Panc1 (cell line): ENCODE results near the gene LYRM4.

Source experiments
- POLR2AphosphoS5 ChIP-seq: IDR thresholded peaks from 2 replicates; pipeline ENCODE4 v1.6.1; 2012; ENCODE audit warnings: mild to moderate bottlenecking, low read depth, low read length, moderate library complexity
- SIN3A ChIP-seq: IDR thresholded peaks from 2 replicates; pipeline ENCODE4 v1.6.1; 2012; ENCODE audit warnings: low read depth, mild to moderate bottlenecking, low read length, moderate library complexity, borderline replicate concordance; ENCODE audit not compliant: insufficient read depth
- TF ChIP-seq, protein P1 (sequence below): fragments of 450-650 bp; IDR thresholded peaks from 2 replicates; pipeline ENCODE4 v1.5.1; 2017; ENCODE audit warnings: mild to moderate bottlenecking
- TF ChIP-seq, protein P2 (sequence below), 2 experiments: IDR thresholded peaks; 2 replicates each; pipeline ENCODE4 v1.6.1; 2011 to 2012; ENCODE audit warnings: low read depth in 2 of 2, control low read depth in 1 of 2, low read length in 1 of 2, mild to moderate bottlenecking in 1 of 2, moderate library complexity in 1 of 2; ENCODE audit not compliant: insufficient read depth in 1 of 2

DNA sequence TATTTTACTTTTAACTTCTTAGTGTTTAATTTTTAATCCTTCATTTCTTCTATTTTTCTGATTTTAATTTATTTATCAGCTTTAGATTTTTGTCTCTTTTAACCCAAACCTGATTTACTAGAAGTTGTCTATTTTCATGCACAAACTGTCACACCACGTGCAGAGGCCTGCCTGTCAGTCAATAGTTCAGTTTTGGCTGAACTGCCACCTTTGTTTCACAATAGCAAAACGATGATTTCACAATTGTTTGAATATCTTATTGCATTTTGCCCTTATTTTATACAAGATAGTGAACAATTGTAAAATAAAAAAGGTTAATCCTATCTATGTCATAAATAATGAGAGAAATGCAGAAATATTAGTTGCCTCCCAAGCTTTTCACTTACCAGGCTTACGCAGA, 199.6 kb downstream of the LYRM4 start:
- TF ChIP-seq, protein P1, sequence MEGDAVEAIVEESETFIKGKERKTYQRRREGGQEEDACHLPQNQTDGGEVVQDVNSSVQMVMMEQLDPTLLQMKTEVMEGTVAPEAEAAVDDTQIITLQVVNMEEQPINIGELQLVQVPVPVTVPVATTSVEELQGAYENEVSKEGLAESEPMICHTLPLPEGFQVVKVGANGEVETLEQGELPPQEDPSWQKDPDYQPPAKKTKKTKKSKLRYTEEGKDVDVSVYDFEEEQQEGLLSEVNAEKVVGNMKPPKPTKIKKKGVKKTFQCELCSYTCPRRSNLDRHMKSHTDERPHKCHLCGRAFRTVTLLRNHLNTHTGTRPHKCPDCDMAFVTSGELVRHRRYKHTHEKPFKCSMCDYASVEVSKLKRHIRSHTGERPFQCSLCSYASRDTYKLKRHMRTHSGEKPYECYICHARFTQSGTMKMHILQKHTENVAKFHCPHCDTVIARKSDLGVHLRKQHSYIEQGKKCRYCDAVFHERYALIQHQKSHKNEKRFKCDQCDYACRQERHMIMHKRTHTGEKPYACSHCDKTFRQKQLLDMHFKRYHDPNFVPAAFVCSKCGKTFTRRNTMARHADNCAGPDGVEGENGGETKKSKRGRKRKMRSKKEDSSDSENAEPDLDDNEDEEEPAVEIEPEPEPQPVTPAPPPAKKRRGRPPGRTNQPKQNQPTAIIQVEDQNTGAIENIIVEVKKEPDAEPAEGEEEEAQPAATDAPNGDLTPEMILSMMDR: no peak
- TF ChIP-seq POLR2AphosphoS5: no peak
- no peak for TF ChIP-seq SIN3A
- TF ChIP-seq, protein P2, sequence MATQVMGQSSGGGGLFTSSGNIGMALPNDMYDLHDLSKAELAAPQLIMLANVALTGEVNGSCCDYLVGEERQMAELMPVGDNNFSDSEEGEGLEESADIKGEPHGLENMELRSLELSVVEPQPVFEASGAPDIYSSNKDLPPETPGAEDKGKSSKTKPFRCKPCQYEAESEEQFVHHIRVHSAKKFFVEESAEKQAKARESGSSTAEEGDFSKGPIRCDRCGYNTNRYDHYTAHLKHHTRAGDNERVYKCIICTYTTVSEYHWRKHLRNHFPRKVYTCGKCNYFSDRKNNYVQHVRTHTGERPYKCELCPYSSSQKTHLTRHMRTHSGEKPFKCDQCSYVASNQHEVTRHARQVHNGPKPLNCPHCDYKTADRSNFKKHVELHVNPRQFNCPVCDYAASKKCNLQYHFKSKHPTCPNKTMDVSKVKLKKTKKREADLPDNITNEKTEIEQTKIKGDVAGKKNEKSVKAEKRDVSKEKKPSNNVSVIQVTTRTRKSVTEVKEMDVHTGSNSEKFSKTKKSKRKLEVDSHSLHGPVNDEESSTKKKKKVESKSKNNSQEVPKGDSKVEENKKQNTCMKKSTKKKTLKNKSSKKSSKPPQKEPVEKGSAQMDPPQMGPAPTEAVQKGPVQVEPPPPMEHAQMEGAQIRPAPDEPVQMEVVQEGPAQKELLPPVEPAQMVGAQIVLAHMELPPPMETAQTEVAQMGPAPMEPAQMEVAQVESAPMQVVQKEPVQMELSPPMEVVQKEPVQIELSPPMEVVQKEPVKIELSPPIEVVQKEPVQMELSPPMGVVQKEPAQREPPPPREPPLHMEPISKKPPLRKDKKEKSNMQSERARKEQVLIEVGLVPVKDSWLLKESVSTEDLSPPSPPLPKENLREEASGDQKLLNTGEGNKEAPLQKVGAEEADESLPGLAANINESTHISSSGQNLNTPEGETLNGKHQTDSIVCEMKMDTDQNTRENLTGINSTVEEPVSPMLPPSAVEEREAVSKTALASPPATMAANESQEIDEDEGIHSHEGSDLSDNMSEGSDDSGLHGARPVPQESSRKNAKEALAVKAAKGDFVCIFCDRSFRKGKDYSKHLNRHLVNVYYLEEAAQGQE (IDR thresholded peaks at IDR 0.05; ENCODE audit: insufficient read depth in 1 of 2, low read depth in 2 of 2, low read length in 1 of 2): no peak
